HG03025 (cell line): ENCODE measurements around the gene ZFX.

ENCODE experiments used
- ATAC-seq: cut with Tn5 transposase; IDR thresholded peaks from one replicate; pipeline ENCODE4 v1.9.1; 2021; ENCODE audit warnings: mild to moderate bottlenecking, moderate library complexity; ENCODE audit not compliant: unreplicated experiment, low FRiP score

The ZFX gene

DNA sequence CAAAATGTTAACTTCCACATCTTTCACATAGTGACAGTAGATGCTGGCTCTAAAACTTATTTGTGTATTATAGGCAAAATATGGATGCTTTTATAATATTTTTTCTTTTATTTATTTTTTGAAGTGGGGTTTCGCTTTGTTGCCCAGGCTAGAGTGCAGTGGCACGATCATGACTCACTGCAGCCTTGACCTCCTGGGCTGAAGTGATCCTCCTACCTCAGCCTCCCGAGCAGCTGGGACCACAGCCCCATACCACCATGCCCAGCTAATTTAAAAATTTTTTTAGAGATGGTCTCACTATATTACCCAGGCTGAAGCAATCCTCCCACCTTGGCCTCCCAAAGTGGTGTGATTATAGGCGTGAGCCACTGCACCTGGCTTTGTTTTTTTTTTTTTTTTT, 48.6 kb downstream of the ZFX start:
- no peak for ATAC-seq

DNA sequence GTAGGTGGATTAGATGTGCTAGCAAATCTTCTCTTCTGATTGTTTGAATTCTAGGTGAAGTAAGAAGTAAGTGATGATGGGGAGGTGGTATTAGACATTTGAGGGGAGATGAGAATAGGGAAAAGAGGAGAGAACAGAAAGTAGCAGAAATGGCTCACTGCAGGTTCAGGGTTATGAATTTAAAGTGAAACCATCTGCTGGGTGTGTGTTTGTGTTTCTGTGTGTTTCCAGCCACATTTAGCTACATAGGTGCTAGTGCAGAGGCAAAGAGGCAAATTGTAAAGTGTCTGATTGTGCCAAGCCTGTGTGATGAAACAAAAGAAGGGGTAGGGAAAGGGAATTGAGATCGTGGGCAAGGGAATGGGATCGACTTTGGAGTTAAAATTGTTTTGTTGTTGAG, 50.6 kb downstream of the ZFX start:
- ATAC-seq: no peak

DNA sequence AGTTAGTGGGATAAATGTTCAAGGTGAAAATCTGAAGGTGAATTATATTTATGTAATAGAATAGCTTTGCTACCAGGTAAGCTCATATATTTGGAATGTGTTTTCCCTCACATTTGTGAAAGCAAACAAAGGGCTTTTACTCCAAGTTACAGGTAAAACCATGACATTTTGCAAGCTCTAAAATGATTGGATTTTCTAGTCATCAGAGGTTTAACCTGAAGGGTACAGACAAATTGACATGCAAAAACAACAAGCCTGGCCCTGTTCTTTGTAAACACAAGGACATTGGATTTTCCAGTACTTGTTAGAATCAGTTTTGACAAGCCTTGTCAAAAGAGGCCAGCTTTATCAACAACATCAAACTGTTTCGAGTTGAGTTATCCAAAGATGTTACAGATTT, 51.7 kb downstream of the ZFX start:
- ATAC-seq: no peak

DNA sequence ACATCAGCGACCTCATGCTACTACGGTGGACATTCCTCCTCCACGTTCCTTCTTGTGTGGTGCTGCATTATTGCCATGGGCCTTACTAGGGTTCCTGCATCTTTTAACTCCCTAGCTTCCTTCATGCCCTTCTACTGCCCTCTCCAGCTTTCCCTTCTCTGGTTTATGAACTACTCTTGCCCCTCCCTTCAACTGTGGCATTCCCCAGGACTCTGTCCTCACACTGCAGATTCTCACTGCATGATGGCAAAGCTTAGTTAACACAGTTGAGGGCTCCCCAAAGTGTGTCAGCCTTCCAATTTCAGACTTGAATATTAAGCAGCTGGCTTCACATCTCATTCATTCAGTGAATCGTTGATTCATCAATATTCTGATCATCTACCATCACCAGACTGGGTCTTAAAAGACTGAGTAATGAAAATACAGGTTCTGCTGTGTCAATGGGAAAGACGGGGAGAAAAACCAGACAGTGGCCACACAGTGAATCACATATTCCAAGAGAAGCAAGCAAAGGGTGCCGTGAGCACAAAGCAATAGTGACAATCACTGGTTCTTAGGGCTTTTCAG, 53.0 kb downstream of the ZFX start:
- ATAC-seq: no peak

DNA sequence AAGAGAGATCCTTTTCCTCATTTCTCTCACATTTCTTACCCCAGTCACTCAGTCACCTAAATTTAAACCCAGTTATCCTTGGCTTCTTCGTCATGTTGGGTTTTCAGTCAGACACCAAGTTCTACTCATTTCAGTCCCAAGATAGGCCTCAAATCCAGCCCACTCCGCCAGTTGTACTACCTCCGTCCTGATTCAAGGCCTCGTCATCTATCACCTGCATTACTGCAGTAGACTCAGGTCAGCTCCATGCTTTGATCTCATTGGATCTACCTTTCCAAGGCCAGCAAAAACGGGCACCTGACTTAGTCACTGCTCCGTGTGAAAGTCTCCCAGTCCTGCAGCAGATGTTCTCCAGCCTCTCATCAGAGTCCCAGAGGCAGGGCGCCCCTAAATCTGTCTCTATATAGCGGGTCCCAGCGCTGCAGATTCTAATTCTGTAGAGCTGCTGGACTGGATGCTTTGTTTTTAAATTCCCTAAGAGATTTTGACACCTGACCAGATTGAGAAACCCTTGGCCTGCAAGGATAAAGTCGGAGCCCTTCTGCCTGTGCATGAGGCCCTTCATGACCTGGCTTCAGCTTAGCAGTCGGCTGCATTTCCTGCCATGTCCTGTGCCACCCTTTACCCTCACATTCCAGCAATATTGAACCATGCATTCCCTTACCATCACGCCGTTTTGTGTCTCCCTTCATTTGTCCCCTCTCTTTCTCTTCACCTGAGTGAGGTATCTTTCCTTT, 53.7 kb downstream of the ZFX start:
- ATAC-seq: no peak

DNA sequence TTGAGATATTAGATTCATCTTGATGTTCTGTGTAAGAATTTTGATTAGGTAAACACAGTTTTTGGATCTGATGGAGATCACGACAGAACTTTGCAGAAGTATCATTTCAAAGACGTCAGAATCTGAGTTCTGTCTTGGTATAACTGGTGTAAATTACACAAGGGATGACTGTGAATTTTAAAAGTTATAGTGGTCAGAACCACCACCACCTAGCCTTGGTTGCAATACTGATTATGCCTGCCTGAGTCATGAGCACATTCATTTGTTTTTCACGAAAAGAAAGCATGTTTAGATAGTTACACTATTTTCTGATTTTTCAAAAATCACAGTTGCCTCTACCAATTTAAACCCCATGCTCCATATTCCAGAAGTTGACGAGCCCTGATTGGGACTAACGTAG, 54.8 kb downstream of the ZFX start:
- ATAC-seq: no peak

DNA sequence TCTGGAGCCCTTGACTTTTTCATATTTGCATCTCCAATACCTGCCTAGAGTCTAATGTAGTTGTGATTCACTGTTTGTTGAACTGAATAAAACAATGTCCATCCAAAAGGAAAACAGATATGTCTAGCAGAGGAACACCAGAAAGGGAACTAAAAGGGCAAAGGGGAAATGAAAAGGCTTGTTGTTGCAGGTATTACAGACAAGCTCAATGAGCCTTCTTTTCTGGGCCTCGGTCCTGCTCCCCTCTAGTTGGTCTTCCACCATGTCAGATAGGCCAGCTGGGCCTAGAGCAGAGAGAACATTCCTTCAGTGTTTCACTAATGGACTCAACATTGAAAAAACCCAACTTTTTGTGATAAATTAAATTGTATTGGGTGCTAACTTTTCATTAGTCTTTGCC, 55.4 kb downstream of the ZFX start:
- no peak for ATAC-seq

DNA sequence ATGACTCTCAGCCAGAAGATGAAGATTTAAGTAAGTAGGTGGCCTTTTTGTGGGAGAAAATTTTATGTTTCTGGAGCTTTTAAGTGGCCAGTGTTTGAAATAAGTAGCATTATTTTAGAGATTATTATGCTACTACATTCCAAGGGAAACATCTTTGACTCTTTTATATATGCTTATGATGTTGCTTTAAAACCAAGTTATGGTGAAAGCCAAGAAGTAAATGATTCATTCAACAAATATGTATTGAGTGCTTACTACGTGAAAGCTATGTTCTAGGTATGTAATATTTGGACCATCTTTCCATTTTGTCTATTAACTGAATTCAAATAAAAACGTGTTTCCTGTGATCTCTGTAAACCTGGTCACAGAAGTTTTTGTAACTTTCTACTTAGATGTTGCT, 58.3 kb downstream of the ZFX start:
- no peak for ATAC-seq

DNA sequence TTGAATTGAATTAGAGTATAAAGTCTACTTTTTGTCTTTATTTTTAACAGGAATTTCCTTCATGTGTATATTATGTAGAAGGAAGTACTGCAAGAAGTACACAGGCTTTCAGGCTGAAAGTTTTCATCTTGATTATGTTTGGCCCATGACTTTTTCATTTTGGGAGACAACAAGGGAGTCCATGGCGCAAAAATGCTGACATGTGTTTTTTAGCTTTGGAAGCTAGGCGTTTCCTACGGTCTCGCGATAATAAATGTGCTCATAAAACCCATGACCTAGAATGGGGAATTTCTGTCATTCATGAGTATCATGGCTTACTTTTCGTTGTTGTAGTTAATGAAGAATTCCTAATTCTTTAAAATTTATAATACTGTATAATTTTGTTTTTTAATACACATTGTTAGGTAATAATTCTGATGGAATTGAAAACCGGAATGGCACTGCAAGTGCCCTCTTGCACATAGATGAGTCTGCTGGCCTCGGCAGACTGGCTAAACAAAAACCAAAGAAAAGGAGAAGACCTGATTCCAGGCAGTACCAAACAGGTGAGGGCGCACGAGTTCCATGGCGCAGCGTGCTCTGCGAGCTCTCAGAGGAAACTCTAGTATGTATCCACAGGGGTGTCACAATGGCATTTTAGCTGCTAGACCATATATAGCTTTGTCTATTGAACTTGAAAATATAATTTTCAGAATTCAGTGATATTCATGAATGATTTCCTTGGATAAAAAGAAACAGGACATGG, 59.1 kb downstream of the ZFX start:
- no peak for ATAC-seq

DNA sequence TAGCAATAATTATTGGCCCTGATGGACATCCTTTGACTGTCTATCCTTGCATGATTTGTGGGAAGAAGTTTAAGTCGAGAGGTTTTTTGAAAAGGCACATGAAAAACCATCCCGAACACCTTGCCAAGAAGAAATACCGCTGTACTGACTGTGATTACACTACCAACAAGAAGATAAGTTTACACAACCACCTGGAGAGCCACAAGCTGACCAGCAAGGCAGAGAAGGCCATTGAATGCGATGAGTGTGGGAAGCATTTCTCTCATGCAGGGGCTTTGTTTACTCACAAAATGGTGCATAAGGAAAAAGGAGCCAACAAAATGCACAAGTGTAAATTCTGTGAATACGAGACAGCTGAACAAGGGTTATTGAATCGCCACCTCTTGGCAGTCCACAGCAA, 60.7 kb downstream of the ZFX start:
- no peak for ATAC-seq

DNA sequence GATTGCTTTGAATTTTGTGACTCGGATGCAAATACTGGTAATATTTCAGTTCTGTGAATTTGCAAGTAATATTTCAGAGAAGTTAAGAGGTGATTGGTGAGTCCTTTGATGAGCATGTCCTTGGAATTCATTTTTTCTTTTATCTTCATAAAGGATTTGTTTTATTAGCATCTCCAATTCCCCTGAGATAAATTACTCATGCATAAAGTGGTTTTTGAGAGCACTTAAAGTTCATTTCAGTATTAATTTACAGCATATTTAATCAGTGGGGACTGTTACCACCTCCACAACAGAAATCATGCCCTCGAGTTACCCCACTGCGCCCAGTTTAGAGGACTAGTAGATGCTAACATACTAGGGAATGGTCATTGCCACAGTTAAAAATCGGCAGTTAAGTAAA, 65.0 kb downstream of the ZFX start:
- ATAC-seq: no peak

DNA sequence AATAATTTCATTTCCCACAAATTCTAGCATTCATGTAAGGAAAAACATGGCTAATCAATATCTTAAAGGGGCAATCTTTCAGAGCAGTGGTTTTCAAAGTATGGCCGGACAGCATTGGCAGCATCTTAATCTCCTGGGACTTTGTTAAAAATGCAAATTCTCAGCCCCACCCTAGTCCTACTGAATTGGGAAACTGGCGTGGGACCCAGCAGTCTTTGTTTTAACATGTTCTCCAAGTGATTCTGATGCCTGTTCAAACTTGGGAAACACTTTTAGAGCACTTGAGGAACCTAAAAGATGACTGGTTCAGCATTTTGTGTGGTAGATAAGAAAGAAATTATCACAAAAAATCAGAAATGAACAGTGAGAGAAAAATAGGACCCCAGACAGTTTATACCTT, 65.7 kb downstream of the ZFX start:
- no peak for ATAC-seq

DNA sequence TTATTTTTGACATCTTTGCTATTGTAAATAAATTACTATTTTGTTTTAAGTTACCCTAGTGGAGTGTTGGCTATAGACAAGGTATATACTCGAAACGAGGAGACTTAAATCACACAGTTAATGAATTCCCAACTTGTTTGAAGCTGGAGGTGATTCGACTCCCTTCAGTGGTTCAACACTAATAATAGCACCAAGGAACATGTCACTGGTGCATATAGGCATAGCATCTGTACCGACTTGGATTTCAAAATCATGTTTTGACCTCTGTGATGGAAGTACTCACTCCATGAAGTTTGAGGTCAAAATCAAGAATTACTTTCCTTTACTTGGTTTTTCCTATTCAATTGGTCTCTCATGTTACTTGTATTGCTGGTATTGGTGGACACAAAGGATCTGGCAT, 66.5 kb downstream of the ZFX start:
- ATAC-seq: no peak

DNA sequence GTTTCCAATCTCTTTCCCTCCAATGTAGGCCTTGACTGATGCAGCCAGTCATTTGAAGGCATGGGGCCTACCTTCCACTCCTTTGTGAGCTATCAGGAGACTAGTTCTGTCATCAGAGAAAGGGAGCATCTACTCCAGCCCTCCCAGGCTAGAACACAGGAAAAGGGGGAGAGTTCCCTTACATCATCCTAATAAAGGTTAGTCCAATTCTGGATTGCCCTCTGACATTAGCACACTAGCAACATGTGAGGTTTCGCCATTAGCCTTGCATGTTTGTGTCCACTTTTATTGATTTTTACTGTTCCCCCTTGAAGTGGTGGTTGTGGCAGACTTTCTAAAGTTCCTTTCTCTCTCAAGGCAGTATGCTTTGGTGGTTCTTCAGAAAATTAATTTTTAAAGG, 67.3 kb downstream of the ZFX start:
- ATAC-seq: no peak

DNA sequence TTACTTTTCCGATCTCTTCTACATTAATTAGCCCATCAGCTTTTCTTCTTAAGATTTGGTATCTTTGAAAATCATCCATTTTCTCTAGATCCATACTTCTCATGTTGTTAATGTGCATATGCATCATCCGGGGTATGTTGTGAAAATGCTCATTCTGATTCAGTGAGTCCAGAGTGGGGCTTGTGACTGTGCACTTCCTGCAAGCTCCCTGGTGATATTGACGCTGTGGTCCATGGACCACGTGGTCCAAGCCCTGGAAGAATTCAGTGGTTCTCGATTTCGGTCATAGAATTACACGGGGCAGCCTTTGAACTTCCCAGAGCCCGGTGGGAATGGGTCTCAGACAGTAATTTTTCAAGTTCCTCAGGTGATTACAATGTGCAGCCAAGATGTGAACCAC, 69.8 kb downstream of the ZFX start:
- no peak for ATAC-seq

DNA sequence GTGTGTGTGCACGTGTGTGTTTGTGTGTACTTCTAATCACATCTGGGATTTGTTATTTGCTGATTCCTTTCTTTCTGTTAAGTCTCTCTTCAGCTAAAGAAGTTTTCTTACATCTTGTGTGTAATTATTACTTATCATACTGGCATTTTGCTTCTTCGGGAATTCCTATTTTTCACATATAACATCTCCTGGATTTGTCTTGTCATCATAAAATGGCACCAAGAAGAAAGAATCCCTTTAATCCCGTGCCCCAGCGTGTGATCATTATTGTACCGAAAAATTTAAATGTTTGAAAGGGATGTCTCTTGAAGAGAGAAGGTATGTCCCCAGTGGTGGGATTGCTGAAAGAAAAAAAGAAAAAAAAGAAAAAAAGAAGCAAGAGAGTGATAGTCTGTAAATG, 72.3 kb downstream of the ZFX start:
- ATAC-seq: no peak

DNA sequence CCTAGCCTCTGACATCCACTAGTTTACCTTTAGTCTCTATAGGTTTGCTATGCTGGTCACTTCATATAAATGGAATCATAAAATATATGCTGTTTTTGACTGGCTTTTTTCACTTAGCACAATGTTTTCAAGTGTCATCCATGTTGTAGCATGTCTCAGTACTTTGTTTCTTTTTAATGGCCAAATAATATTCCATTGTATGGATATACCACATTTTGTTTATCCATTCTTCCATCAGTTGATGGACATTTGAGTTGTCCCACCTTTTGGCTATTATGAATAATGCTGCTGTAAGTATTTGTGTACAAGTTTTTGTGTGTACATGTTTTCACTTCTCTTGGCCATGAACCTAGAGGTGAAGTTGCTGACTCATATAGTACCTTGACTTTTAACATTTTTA, 75.7 kb downstream of the ZFX start:
- no peak for ATAC-seq

DNA sequence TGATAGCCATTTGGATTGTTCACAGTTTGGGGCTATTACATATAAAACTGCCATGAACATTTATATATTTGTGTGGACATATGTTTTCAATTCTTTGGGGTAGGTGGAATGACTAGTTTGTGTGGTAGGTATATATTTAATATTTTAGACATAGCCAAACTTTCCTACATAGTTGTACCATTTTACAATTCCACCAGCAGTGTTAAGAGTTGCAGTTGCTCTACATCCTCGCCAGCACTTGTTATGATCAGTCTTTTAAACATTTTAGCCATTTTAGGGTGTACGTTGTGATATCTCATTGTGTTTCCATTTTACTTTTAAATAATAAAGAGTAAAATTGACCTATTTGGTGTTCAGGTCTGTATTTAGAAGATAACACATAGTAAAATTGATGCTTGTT, 76.6 kb downstream of the ZFX start:
- no peak for ATAC-seq

DNA sequence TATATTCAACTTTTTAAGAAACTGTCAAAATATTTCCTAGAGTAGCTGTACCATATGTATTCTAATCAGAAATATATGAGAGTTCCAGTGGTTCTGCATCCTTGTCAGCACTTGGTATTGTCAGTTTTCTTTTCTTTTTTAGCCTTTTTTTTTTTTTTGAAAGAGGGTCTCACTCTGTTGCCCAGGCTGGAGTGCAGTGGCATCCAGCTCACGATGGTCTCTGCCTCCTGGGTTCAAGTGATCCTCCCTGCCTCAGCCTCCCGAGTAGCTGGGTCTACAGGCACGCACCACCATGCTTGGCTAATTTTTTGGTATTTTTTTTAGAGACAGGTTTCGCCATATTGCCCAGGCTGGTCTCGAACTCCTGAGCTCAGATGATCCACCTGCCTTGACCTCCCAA, 79.1 kb downstream of the ZFX start:
- no peak for ATAC-seq

DNA sequence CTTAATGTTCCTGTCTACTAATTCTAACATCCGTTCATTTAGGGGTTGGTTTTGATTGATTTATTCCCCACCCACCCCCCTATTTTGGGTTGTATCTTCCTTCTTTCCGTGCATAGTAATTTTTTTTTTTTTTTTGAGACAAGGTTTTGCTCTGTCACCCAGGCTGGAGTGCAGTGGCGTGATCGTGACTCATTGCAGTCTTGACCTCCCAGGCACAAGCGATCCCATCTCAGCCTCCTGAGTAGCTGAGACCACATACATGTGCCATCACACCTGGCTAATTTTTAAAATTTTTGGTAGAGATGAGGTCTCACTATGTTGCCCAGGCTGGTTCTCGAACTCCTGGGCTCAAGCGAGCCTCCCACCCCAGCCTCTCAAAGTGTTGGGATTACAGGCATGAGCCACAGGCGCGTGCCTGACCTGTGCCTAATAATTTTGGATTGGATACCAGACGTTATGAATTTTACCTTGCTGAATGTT, 79.9 kb downstream of the ZFX start:
- ATAC-seq: no peak

DNA sequence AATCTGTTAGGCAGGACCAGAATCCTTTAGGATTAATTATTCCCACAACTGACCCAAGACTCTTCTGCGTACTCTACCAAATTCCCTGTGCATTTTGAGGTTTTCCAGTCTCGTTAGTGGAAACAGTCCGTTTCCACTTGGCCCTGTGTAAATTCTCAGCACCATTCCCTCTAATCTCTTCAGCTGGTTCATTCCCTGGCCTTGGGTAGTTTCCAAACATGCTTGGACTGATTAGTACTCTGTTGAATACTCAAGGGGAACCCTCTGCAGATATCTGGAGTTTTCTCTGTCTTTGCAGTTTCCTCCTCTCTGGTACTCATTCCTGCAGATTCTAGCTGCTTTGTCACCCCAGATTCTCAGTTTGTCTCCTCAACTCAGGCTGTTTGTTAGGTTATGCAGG, 80.4 kb downstream of the ZFX start:
- ATAC-seq: no peak

DNA sequence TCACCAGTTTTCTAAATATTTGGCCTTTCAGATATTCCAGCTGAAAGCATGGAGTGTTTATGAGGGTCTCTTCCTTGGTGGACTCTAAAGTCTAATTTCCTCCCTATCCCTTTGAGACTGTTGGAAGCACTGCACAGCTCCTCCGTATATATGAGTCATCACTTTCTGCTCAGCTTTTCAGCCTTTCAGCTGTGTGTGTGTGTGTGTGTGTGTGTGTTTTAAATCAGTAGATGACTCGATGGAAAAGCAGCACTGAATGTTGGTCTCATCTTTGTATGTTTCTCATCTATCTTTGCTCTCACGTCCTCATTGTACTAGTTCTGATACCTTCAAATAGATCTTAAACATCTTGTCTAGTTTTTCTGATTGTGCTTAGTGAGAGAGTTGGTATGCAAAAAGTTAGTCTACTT, 81.6 kb downstream of the ZFX start:
- no peak for ATAC-seq
